Small intestine (tissue), 16 donors: Measurements from ENCODE around the gene PPP1R14D. TPM values are rescaled to one million over a fixed set of nuclear protein-coding genes. Genes with fewer than 3 reads are reported as not detected.
A peak's percentile ranks its signal among the peaks of the same experiment; 100 is the strongest.

Experiments
- DNase-seq, 2 donors: peaks; one replicate each; pipeline versions ENCODE4 v3.0.0 to v3.0.0-alpha.2; 2013
- FAIRE-seq: peaks from 2 replicates; lab custom pipeline; 2012; peaks lifted over from hg19 to GRCh38; lab: Jason Lieb, UNC
- H3K27ac ChIP-seq, 3 donors: one replicate each; pipeline ENCODE4 v1.5.1; 2013; ENCODE audit warnings: low read length in 2 of 3, mild to moderate bottlenecking in 2 of 3, control low read depth in 1 of 3, inconsistent platforms in 1 of 3, low read depth in 1 of 3, moderate library complexity in 1 of 3
- H3K27me3 ChIP-seq, 3 donors: one replicate each; pipeline ENCODE4 v1.6.1; 2013; ENCODE audit warnings: low read length in 3 of 3, inconsistent platforms in 1 of 3; ENCODE audit not compliant: control insufficient read depth in 3 of 3, insufficient read depth in 3 of 3
- H3K36me3 ChIP-seq, 3 donors: one replicate each; pipeline ENCODE4 v1.6.1; 2013; ENCODE audit warnings: low read length in 3 of 3, inconsistent platforms in 1 of 3, low read depth in 1 of 3, mild to moderate bottlenecking in 1 of 3, moderate library complexity in 1 of 3; ENCODE audit not compliant: control insufficient read depth in 3 of 3, insufficient read depth in 2 of 3
- H3K4me1 ChIP-seq, 3 donors: one replicate each; pipeline ENCODE4 v1.6.1; 2013; ENCODE audit warnings: low read length in 2 of 3, inconsistent platforms in 1 of 3, low read depth in 1 of 3, mild to moderate bottlenecking in 1 of 3, moderate library complexity in 1 of 3; ENCODE audit not compliant: control insufficient read depth in 3 of 3, insufficient read depth in 2 of 3
- H3K4me3 ChIP-seq, 3 donors: one replicate each; pipeline ENCODE4 v1.5.1; 2013; ENCODE audit warnings: low read length in 3 of 3, control low read depth in 1 of 3, inconsistent platforms in 1 of 3, low read depth in 1 of 3, mild to moderate bottlenecking in 1 of 3, moderate library complexity in 1 of 3
- H3K9me3 ChIP-seq, 2 donors: one replicate each; pipeline ENCODE4 v1.6.1; 2013; ENCODE audit warnings: low read depth in 1 of 2, low read length in 1 of 2; ENCODE audit not compliant: control insufficient read depth in 2 of 2, insufficient read depth in 1 of 2
- WGBS, 3 donors: extraction: QIAGEN DNeasy Blood & Tissue Kit; methylation state at CpG; one replicate each; pipeline ENCODE4 v1.1.7; 2013; 5-methylcytosine and 5-hydroxymethylcytosine counted together
- long read RNA-seq, 10 donors: transcript quantifications; one replicate each; lab custom pipeline, GENCODE V29; 2026
- polyA plus RNA-seq, 4 donors: library from polyadenylated mRNA; stranded (reverse) in 3 of 4; unstranded in 1 of 4; fragments of 200-250 nt in 3 of 4; fragments of 120-200 nt in 1 of 4; gene quantifications; one replicate each; pipeline versions ENCODE4 v1.2.1 to v1.2.3, GENCODE V29; 2013
- donor health status: healthy with polysubstance abuse.
- donor health status: control.
- donor health status: control.
- donor health status: Bipolar disorder and iron deficiency.
- donor health status: healthy.

PPP1R14D gene, protein sequence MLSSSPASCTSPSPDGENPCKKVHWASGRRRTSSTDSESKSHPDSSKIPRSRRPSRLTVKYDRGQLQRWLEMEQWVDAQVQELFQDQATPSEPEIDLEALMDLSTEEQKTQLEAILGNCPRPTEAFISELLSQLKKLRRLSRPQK
- polyA plus RNA-seq = 100 to 1,000 TPM in 3 of 4 donors, 10 to 100 TPM in 1; 23.3 to 348 (median 226) TPM
- long read RNA-seq, donor 1 = 0 reads
- long read RNA-seq, donor 2, partial matches to known transcripts = 0 of 5 reads
- long read RNA-seq, donor 2, other reads (novel, unspliced or antisense) = 0 of 5 reads
- long read RNA-seq, donor 3, transcript PPP1R14D-201 (4 exons, 757 nt) = major isoform, 5 of 5 reads
- long read RNA-seq, donor 3, partial matches to known transcripts = 0 of 5 reads
- long read RNA-seq, donor 3, other reads (novel, unspliced or antisense) = 0 of 5 reads
- long read RNA-seq, donor 4 = 0 reads
- long read RNA-seq, donor 5, partial matches to known transcripts = 0 of 4 reads
- long read RNA-seq, donor 5, other reads (novel, unspliced or antisense) = 0 of 4 reads
- long read RNA-seq, donor 6, transcript PPP1R14D-201 (4 exons, 757 nt) = major isoform, 10 of 13 reads
- long read RNA-seq, donor 6, partial matches to known transcripts = 0 of 13 reads
- long read RNA-seq, donor 6, other reads (novel, unspliced or antisense) = 0 of 13 reads
- long read RNA-seq, donor 7 = 0 reads
- long read RNA-seq, donor 8 = 0 reads
- long read RNA-seq, donor 9, partial matches to known transcripts = 0 of 1 reads
- long read RNA-seq, donor 9, other reads (novel, unspliced or antisense) = 0 of 1 reads
- long read RNA-seq, donor 10, transcript PPP1R14D-201 (4 exons, 757 nt) = major isoform, 5 of 9 reads
- long read RNA-seq, donor 10, partial matches to known transcripts = 0 of 9 reads
- long read RNA-seq, donor 10, other reads (novel, unspliced or antisense) = 0 of 9 reads

DNA sequence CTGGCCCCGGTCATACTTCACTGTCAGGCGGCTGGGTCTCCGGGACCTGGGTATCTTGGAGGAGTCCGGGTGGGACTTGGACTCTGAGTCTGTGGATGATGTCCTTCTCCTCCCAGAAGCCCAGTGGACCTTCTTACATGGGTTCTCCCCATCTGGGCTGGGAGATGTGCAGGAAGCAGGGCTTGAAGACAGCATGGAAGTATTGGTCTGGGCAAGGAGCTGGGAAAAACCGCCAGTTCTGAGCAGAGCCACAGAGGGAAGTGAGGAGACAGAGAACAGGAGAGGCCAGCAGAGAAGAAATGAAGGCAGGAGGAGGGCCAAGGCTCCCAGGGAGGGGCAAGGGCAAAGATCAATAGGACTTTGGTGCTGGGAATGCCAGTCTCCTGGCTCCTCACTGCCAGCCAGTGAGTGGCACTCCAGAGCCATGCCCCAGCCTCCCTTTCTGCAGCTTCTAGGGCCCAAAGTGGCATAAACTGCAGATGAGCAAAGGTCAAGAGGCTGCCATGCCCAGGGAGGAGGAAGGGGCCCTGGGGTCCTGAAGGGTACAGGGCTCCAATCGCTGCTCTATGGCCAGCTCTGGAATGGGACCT lies at the start of gene PPP1R14D:
Gene PPP1R14D, minus strand, starts transcription at position 262 of the 590 bp plus-strand sequence. Its CDS starts 67 bp downstream, at position 195.
- DNase-seq (peak; percentile 60 to 97), FAIRE-seq (no peak)
- Histone ChIP-seq H3K9me3 (no peaks in the 10 kb centered on the region), H3K4me1 (peaks cover 0 to 43% (median 0%) of the 10 kb centered on the region in 3 donors), H3K27me3 (no peaks in the 10 kb centered on the region), H3K4me3 (peak within 1 kb of the TSS; percentile 28 to 88 (median 53)), H3K36me3 (peaks cover 0 to 8% (median 2%) of the 10 kb centered on the region in 3 donors), H3K27ac (peak within 1 kb of the TSS; percentile 86 to 97 (median 90))
- 19 to 68% (median 29%) methylated on average over 6 of the region's 6 CpGs for WGBS, 3 donors

DNA sequence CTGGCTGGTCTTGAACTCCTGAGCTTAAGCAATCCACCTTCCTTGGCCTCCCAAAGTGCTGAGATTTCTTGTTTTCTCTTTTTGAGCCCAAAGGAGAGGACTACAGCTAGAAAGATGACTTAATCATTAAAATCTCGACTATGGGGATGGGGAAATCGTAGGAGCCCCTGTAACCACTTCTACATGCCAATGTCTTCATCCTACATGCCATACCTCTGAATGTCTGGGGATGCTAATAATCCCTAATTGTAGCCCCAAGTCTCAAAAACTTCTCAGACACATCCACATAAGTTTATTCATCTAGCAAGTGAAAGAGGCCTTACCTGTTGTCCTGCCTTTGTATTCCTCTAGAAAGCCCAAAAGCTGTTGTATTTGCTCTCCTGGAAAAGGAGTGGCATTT lies 49.2 kb upstream of the PPP1R14D start:
- Histone ChIP-seq H3K27me3 (peaks cover 0 to 10% (median 3%) of the 10 kb centered on the region in 3 donors), H3K9me3 (peaks cover 0 to 3% of the 10 kb centered on the region in 2 donors), H3K27ac (no peak overlapping the region), H3K36me3 (no peaks in the 10 kb centered on the region), H3K4me3 (no peak overlapping the region), H3K4me1 (peaks cover 0 to 2% (median 2%) of the 10 kb centered on the region in 3 donors)
- FAIRE-seq (no peak), DNase-seq (no peak)
- 66 to 74% (median 69%) methylated on average over 2 of the region's 2 CpGs for WGBS, 3 donors

DNA sequence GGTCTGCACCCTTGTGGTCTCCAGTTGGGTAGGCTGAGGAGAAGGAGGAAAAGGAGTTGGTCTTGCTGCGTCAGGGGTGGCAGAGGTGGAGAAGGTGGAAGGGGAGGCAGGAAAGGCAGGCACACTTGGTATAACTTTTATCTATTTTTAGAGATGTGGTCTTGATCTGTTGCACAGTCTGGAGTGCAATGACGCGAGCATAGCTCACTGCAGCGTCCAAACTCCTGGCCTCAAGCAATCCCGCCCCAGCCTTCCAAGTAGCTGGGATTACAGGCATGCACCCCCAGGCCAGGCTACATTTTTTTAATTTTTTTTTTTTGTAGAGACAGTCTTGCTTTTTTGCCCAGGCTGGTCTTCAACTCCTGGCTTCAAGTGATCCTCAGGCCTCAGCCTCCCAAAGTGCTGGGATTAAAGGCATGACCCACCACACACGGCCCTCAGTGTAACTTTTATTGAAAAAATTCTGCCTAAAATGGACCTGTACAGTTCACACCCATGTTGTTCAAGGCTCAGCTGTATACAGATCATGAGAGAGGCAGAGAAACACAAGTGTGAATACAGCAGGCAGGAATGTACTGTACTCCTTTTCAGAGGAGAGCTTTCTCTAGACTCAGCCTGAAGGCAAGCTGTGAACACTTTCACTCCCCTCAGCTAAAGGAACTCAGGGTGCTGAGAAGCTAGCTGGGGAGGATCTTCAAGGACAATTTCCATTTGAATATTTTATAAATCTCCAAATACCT lies 47.7 kb upstream of the PPP1R14D start:
- WGBS, 3 donors = 86 to 91% (median 89%) methylated on average over 6 of the region's 6 CpGs
- Histone ChIP-seq H3K9me3 (no peaks in the 10 kb centered on the region), H3K36me3 (no peaks in the 10 kb centered on the region), H3K27me3 (peaks cover 0 to 10% (median 3%) of the 10 kb centered on the region in 3 donors), H3K27ac (no peak overlapping the region), H3K4me3 (no peak overlapping the region), H3K4me1 (peaks cover 0 to 13% (median 2%) of the 10 kb centered on the region in 3 donors)
- FAIRE-seq (no peak), DNase-seq (no peak)

DNA sequence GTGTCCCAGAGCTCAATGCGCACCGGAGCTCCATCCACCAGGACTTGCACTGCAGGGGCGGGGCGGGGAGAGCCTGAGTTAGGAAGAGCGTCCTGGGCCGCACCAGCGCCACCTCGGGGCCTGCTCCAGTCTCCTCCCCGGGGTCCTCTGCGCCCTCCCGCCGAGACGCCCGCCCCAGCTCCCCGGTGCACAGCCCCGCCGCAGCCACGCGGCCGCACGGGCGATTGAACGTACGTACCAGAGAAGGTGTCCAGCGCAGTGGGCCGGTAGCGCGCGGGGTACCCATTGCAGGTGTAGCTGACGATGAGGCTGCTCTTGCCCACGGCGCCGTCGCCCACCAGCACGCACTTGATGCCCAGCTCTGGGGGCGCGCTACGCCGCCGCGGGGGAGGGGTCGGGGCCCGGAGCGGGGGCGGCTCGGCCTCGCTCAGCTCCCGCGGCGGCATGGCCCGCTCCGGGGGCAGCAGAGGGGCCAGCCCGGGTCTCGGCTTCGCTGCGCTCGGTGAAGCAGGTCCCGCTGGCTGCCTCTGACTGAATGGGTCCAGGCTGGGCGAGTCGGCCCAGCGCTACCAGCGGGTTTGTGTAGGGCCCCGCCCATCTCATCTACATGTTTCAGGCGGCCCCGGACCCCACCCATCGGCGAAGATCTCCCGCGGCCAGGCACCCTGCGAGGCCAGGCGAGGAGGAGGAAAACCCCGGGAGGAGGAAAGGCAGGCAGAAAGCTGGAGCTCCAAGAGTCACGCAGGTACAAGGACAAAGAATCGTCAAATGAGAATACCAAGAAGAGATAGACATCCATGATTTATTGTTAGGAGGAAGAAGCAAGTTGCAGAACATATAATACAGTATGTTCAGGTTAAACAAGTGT lies 45.4 kb upstream of the PPP1R14D start, which contains the start of gene RHOV:
Gene RHOV, minus strand, starts transcription at position 541 of the 868 bp plus-strand sequence. Its CDS starts 95 bp downstream, at position 446.
- Histone ChIP-seq H3K27me3 (peaks cover 0 to 10% (median 3%) of the 10 kb centered on the region in 3 donors), H3K36me3 (no peaks in the 10 kb centered on the region), H3K27ac (no peak within 1 kb of the TSS), H3K9me3 (no peaks in the 10 kb centered on the region), H3K4me3 (peak within 1 kb of the TSS; percentile 27 to 55 (median 41)), H3K4me1 (peaks cover 0 to 13% (median 5%) of the 10 kb centered on the region in 3 donors)
- WGBS, 3 donors = 0 to 1% (median 1%) methylated on average over 54 to 74 of the region's 74 CpGs
- DNase-seq (peak; percentile 71 to 80), FAIRE-seq (no peak)

DNA sequence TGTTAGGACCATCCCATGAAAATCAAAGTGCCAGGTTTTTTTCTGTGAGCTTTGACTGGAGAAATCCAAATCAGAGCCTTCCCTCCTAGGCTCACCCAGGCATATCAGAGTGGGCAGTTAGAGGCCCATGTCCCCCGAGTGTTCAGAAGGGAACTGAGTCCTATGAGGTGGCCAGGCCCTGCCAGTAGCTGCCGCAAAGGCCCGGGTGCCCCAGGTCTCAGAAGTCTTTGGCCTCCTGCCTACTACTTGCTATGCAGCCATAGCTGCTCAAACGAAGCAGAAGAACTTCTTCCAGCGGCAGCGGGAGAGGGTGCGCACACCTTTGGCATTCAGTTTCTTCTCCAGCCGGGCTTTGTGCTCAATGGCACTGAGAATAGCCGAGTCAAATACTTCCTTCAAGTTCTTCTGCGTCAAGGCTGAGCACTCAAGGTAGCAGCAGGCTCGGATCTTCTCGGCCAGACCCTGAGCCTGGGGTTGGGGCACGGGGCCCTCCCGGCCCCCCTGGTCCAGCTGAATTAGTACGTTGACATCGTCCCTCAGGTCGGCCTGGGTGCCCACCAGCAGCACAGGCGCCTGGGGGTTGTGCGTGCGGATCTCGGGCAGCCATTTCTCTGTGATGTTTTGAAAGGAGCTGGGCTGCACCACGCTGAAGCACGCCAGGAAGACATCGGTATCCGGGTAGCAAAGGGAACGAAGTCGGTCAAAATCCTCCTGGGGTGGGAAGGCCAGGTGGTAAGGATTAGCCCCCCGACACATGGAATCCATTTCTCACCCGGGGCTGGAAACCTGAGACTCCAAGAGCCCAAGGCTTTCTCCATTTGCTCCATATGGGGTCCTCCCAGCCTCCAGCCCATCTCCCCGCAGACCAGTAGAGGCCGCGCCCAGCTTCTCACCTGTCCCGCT lies 44.5 kb upstream of the PPP1R14D start:
- peak overlapping the region in 2 of 3 donors; percentile 41 to 55 for H3K4me3 ChIP-seq
- WGBS, 3 donors = 57 to 68% (median 66%) methylated on average over 33 of the region's 33 CpGs
- FAIRE-seq (no peak), DNase-seq (no peak)
- no peak overlapping the region for H3K27ac ChIP-seq
- H3K27me3 ChIP-seq = peaks cover 0 to 10% (median 3%) of the 10 kb centered on the region in 3 donors
- H3K36me3 ChIP-seq = no peaks in the 10 kb centered on the region
- H3K4me1 ChIP-seq = peaks cover 0 to 13% (median 5%) of the 10 kb centered on the region in 3 donors
- H3K9me3 ChIP-seq = no peaks in the 10 kb centered on the region

DNA sequence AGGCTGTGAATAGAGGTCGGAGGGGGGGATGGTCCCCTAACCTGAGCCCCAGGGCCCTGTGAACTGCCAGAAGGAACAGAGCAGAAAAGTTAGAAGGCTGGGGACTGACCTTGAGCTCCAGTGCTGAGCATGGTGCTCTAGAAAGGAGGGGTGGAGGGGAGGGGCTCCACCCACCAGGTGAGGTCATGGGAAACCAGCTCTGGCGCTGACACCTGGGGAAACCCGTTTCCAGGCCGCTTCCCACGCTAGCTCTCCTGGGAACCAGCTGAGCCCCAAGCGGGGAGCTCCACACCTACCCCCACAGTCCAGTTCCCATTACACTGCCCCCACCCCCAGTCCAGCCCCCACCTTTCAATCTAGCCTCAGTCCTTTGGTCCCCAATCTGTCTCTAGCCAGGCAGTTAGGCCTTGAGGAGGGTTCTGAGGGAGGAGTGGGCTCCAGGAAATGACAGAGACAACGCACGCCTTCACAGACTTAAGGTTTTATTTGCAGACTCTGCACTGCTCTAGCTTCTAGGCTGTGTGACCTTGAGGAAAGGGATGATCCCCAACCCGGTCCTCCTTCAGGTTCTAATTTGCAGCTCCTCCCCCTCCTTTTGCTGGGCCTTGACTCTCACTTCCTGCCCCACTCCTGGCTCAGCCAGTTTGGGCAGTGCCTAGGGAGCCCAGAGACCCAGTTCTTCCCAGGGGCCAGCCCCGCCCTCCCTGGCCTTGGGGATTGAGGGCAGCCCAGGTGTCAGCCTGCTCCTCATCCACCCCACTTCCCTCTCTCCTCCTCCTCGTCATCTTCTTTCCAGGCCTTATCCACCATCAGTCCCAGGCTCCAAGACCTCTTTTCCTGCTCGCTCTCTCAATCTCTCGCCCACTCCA lies 43.5 kb upstream of the PPP1R14D start:
- DNase-seq (peak; percentile 62 to 84), FAIRE-seq (no peak)
- Histone ChIP-seq H3K27ac (peak overlapping the region in 1 of 3 donors; percentile 28), H3K27me3 (peaks cover 0 to 10% (median 3%) of the 10 kb centered on the region in 3 donors), H3K4me3 (no peak overlapping the region), H3K36me3 (no peaks in the 10 kb centered on the region), H3K9me3 (no peaks in the 10 kb centered on the region), H3K4me1 (peaks cover 0 to 13% (median 5%) of the 10 kb centered on the region in 3 donors)
- WGBS, 3 donors = 45 to 69% (median 45%) methylated on average over 13 of the region's 13 CpGs
